Trophoblast cell (in vitro differentiated cells and primary cell): Measurements from ENCODE around the gene CAMKK1.
A peak's percentile ranks its signal among the peaks of the same experiment; 100 is the strongest.

ENCODE experiments used
- DNase-seq, 2 donors: peaks; one replicate each; pipeline ENCODE4 v3.0.0-alpha.2; 2016
- H2AFZ ChIP-seq: 2 replicates; pipeline ENCODE4 v1.6.1; 2013; ENCODE audit warnings: low read length, moderate library complexity, mild to moderate bottlenecking; ENCODE audit not compliant: insufficient read depth, poor library complexity
- H2AK5ac ChIP-seq: 2 replicates; pipeline ENCODE4 v1.6.1; 2013; ENCODE audit warnings: mild to moderate bottlenecking, low read length
- H2BK120ac ChIP-seq: 2 replicates; pipeline ENCODE4 v1.6.1; 2013; ENCODE audit warnings: low read length, mild to moderate bottlenecking, moderate library complexity; ENCODE audit not compliant: insufficient read depth, poor library complexity
- H2BK12ac ChIP-seq: 2 replicates; pipeline ENCODE4 v1.6.1; 2013; ENCODE audit warnings: mild to moderate bottlenecking, low read length, moderate library complexity
- H2BK5ac ChIP-seq: 2 replicates; pipeline ENCODE4 v1.6.1; 2013; ENCODE audit warnings: low read length, low read depth, moderate library complexity, mild to moderate bottlenecking; ENCODE audit not compliant: poor library complexity
- H3K14ac ChIP-seq: 2 replicates; pipeline ENCODE4 v1.6.1; 2013; ENCODE audit warnings: mild to moderate bottlenecking, low read length
- H3K18ac ChIP-seq: 2 replicates; pipeline ENCODE4 v1.6.1; 2013; ENCODE audit warnings: mild to moderate bottlenecking, low read length
- H3K23ac ChIP-seq: 2 replicates; pipeline ENCODE4 v1.6.1; 2013; ENCODE audit warnings: low read length
- H3K27ac ChIP-seq: 2 replicates; pipeline ENCODE4 v1.5.1; 2013; ENCODE audit warnings: low read depth, mild to moderate bottlenecking, inconsistent platforms, low read length, moderate library complexity
- H3K27me3 ChIP-seq: 2 replicates; pipeline ENCODE4 v1.6.1; 2013; ENCODE audit warnings: inconsistent platforms, mild to moderate bottlenecking, low read length, moderate library complexity; ENCODE audit not compliant: insufficient read depth
- H3K36me3 ChIP-seq, 2 experiments: 1 replicate in 1 of 2; 2 replicates in 1 of 2; pipeline ENCODE4 v1.6.1; 2013; ENCODE audit warnings: low read length in 2 of 2, mild to moderate bottlenecking in 2 of 2, moderate library complexity in 1 of 2; ENCODE audit not compliant: insufficient read depth in 2 of 2, control insufficient read depth in 1 of 2
- H3K4ac ChIP-seq: 2 replicates; pipeline ENCODE4 v1.6.1; 2013; ENCODE audit warnings: low read depth, mild to moderate bottlenecking, low read length, moderate library complexity
- H3K4me1 ChIP-seq, 2 experiments: 1 replicate in 1 of 2; 2 replicates in 1 of 2; pipeline ENCODE4 v1.6.1; 2013; ENCODE audit warnings: low read length in 2 of 2, mild to moderate bottlenecking in 2 of 2, moderate library complexity in 1 of 2; ENCODE audit not compliant: insufficient read depth in 2 of 2, control insufficient read depth in 1 of 2
- H3K4me2 ChIP-seq: 2 replicates; pipeline ENCODE4 v1.6.1; 2013; ENCODE audit warnings: inconsistent platforms, mild to moderate bottlenecking, low read length, moderate library complexity
- H3K4me3 ChIP-seq: 2 replicates; pipeline ENCODE4 v1.5.1; 2013; ENCODE audit warnings: mild to moderate bottlenecking, low read depth, low read length, inconsistent platforms
- H3K79me1 ChIP-seq: one replicate; pipeline ENCODE4 v1.6.1; 2013; ENCODE audit warnings: low read length
- H3K79me2 ChIP-seq: 2 replicates; pipeline ENCODE4 v1.6.1; 2013; ENCODE audit warnings: low read length, mild to moderate bottlenecking; ENCODE audit not compliant: control insufficient read depth, insufficient read depth, poor library complexity
- H3K9ac ChIP-seq: 2 replicates; pipeline ENCODE4 v1.6.1; 2013; ENCODE audit warnings: mild to moderate bottlenecking, low read length
- H3K9me3 ChIP-seq: 2 replicates; pipeline ENCODE4 v1.6.1; 2013; ENCODE audit warnings: low read depth, mild to moderate bottlenecking, control low read depth, inconsistent platforms, low read length; ENCODE audit not compliant: insufficient read depth
- H4K12ac ChIP-seq: 2 replicates; pipeline ENCODE4 v1.6.1; 2013; ENCODE audit warnings: low read depth, mild to moderate bottlenecking, low read length, moderate library complexity
- H4K8ac ChIP-seq: 2 replicates; pipeline ENCODE4 v1.6.1; 2013; ENCODE audit warnings: low read depth, mild to moderate bottlenecking, low read length, moderate library complexity
- H4K91ac ChIP-seq: one replicate; pipeline ENCODE4 v1.6.1; 2013; ENCODE audit warnings: low read depth, mild to moderate bottlenecking, low read length, moderate library complexity
- WGBS: extraction: QIAGEN DNeasy Blood & Tissue Kit; methylation state at CpG from one replicate; pipeline ENCODE4 v1.1.7; 2013; ENCODE audit warnings: missing lambda C conversion rate; ENCODE audit not compliant: insufficient read length, insufficient coverage; ENCODE audit errors: extremely low coverage; 5-methylcytosine and 5-hydroxymethylcytosine counted together

CAMKK1 gene

DNA sequence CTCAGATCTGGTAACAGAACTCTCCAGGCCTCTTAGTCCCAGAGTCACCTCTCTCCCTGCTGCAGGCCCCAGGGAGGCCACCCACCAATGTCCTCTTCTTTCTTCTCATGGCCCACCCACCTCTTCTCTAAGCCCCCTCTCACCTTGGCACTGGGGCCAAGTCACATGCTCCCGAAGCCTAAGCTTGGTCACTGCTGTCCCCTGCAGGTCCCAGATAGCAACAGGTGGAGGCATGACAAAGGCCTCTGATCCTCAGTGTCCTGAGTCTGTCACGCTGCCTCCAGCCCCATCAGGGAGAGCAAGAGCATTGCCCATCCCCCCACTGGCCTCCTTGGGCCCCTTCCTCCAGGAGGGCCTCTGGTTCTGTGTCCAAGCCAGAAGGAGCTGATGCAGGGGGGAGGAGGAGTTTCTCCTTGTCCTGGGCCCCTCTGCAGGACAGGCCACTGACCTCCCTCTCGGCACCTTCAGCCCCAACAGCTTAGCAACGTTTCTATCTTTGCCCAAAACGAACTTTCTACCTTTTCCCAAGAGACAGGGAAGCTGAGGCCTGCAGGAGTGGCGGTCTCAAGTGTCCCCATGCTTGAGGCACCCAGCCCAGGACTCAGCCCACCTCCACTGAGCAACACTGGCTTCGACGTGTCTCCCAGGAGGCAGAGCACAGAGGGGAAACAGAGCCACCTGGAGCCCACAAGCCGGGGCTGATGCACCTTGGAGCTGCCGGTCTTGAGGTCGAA lies 14.8 kb upstream of the CAMKK1 start:
- no peak overlapping the region for H3K4me3 ChIP-seq
- no peaks in the 10 kb centered on the region for H3K79me2 ChIP-seq
- no peak overlapping the region for H4K12ac ChIP-seq
- no peak overlapping the region for H3K14ac ChIP-seq
- H3K27me3 ChIP-seq: no peaks in the 10 kb centered on the region
- no peak overlapping the region for H2BK120ac ChIP-seq
- no peaks in the 10 kb centered on the region for H3K36me3 ChIP-seq
- H2BK5ac ChIP-seq: no peak overlapping the region
- H2AFZ ChIP-seq: no peak overlapping the region
- no peak overlapping the region for H3K18ac ChIP-seq
- DNase-seq: no peak
- H4K91ac ChIP-seq: no peak overlapping the region
- WGBS: no CpG with 5 or more reads among the region's 11 CpGs
- H3K4me2 ChIP-seq: no peak overlapping the region
- no peak overlapping the region for H3K23ac ChIP-seq
- H3K4me1 ChIP-seq: no peaks in the 10 kb centered on the region
- no peaks in the 10 kb centered on the region for H3K79me1 ChIP-seq
- no peak overlapping the region for H3K4ac ChIP-seq
- no peak overlapping the region for H3K9ac ChIP-seq
- no peak overlapping the region for H3K27ac ChIP-seq
- no peak overlapping the region for H2BK12ac ChIP-seq
- H2AK5ac ChIP-seq: no peak overlapping the region
- H4K8ac ChIP-seq: no peak overlapping the region
- H3K9me3 ChIP-seq: no peaks in the 10 kb centered on the region

DNA sequence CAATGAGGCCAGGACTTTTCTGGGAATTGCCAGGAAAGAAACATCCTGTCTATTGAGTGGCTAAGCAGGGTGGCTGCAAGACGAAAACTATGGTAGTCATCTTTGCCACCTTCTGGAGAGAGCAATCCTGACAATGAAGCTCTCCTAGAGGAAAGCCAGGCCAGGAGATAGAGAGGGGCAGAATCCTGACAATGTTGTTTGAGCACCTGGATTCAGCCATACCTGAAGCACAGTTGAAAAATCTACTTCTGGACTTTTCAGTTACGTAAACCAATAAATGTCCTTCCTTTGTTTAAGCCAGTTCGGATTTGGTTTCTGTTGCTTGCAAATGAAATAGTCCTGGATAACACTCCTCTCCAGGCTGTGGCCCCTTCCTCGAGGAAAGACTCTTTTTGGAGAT lies 14.0 kb upstream of the CAMKK1 start:
- Histone ChIP-seq H2BK5ac (no peak overlapping the region), H3K4me3 (no peak overlapping the region), H2BK120ac (no peak overlapping the region), H3K79me1 (no peaks in the 10 kb centered on the region), H3K4ac (no peak overlapping the region), H3K4me2 (no peak overlapping the region), H4K91ac (no peak overlapping the region), H3K4me1 (no peaks in the 10 kb centered on the region), H4K12ac (no peak overlapping the region), H2BK12ac (no peak overlapping the region), H3K27me3 (no peaks in the 10 kb centered on the region), H4K8ac (no peak overlapping the region), H3K36me3 (no peaks in the 10 kb centered on the region), H3K9me3 (no peaks in the 10 kb centered on the region), H3K27ac (no peak overlapping the region), H2AK5ac (no peak overlapping the region), H2AFZ (no peak overlapping the region), H3K9ac (no peak overlapping the region), H3K14ac (no peak overlapping the region), H3K79me2 (no peaks in the 10 kb centered on the region), H3K23ac (no peak overlapping the region), H3K18ac (no peak overlapping the region)
- no CpG with 5 or more reads among the region's 4 CpGs for WGBS
- no peak for DNase-seq

DNA sequence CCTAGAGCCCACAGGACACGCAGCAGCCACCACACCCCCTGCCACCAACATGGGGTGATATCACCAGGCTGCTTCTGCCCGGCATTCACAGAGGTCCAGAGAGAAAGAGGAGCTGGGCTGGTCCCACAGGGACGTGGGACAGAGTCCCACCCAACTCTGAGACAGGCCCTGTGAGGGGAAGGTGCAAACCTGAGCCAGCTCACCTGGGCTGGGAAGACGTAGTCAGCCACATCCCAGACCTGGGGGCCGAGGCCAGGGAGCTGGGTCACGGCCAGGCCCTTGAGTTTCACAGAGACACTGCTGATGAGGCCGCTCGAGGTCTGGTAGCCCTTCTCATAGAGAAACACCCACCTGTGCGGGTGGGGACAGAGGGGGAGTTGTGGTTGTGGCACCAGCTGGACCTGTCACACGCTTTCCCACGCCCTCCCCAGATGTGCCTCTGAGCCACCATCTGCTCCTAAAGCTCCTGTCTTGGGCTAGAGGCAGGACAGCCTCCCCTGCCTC lies 12.2 kb upstream of the CAMKK1 start:
- Histone ChIP-seq H3K4ac (no peak overlapping the region), H3K23ac (no peak overlapping the region), H4K8ac (no peak overlapping the region), H4K91ac (no peak overlapping the region), H2BK12ac (no peak overlapping the region), H3K9ac (no peak overlapping the region), H3K4me3 (no peak overlapping the region), H4K12ac (no peak overlapping the region), H2BK120ac (no peak overlapping the region), H2AFZ (no peak overlapping the region), H3K9me3 (no peaks in the 10 kb centered on the region), H3K36me3 (no peaks in the 10 kb centered on the region), H3K4me1 (no peaks in the 10 kb centered on the region), H3K18ac (no peak overlapping the region), H3K4me2 (no peak overlapping the region), H3K14ac (no peak overlapping the region), H3K79me1 (no peaks in the 10 kb centered on the region), H3K27ac (no peak overlapping the region), H2AK5ac (no peak overlapping the region), H3K79me2 (no peaks in the 10 kb centered on the region), H2BK5ac (no peak overlapping the region), H3K27me3 (no peaks in the 10 kb centered on the region)
- no CpG with 5 or more reads among the region's 11 CpGs for WGBS
- no peak for DNase-seq

DNA sequence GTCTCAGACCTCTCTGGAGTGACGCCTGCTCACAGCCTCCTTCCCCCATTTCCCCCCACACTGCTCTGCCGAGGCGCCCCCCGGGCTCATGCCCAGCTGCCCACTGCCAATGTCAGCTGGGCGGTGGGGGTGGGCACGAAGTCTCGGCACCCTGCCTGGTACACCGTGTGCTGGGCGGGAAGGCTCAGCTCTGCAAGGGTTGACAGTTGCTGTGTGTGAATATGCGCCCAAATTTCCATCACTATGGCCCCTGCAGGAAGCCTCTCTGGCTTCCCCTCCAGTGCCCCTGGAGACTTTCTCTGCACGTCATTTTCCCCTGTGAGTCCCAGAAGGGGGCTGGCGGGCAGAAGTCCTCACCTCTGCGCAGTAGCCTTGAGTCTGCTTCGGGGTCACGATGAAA lies 11.6 kb upstream of the CAMKK1 start:
- WGBS: no CpG with 5 or more reads among the region's 15 CpGs
- no peak overlapping the region for H3K14ac ChIP-seq
- no peak overlapping the region for H2AK5ac ChIP-seq
- H2BK5ac ChIP-seq: no peak overlapping the region
- H2AFZ ChIP-seq: no peak overlapping the region
- no peak overlapping the region for H4K91ac ChIP-seq
- DNase-seq: no peak
- H2BK12ac ChIP-seq: no peak overlapping the region
- H3K4ac ChIP-seq: no peak overlapping the region
- no peaks in the 10 kb centered on the region for H3K9me3 ChIP-seq
- H4K8ac ChIP-seq: no peak overlapping the region
- no peaks in the 10 kb centered on the region for H3K4me1 ChIP-seq
- no peaks in the 10 kb centered on the region for H3K79me2 ChIP-seq
- no peak overlapping the region for H3K4me2 ChIP-seq
- H3K18ac ChIP-seq: no peak overlapping the region
- no peaks in the 10 kb centered on the region for H3K27me3 ChIP-seq
- H3K27ac ChIP-seq: no peak overlapping the region
- no peaks in the 10 kb centered on the region for H3K36me3 ChIP-seq
- H3K9ac ChIP-seq: no peak overlapping the region
- no peaks in the 10 kb centered on the region for H3K79me1 ChIP-seq
- H2BK120ac ChIP-seq: no peak overlapping the region
- no peak overlapping the region for H3K23ac ChIP-seq
- no peak overlapping the region for H4K12ac ChIP-seq
- peak overlapping the region; percentile 19 for H3K4me3 ChIP-seq
